ENCODE data around the gene ABL1.

ABL1 gene

DNA sequence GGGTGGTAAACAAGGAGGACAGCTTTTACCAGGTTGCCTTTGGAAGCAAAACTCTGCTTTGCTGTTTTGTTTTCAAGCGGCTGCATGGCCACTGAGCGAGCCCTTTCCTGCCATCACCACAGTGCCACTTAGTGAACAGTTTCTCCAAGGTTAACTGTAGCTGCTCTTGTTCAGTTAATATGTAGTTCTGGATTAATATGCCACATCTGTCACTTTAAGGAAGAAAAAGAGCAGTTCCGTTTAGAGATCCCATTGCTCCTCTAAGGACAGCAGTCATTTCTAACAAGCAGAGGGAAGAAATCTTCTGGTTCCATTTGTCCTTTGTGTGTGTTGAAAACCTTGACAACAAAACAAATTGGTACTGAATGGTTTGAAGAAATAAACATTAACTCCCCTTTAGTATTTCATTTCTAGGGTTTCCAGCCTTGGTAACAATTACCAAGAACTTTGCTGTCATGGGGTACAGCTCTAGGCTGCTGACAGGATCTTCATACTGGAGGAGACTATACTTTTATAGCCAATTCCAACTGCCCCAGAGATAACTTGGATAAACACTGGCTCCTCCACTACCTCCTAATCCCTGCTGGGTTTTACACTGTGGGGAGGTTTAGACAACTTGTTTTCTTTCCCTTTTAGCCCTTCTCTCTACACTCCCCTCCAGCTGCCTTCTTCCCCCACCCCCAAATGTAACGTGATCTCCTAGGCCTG, 10.3 kb upstream of the ABL1 start:
- no peak for DNase-seq (ENCODE audit: low read depth in 2 of 3, low spot score in 1 of 3)

DNA sequence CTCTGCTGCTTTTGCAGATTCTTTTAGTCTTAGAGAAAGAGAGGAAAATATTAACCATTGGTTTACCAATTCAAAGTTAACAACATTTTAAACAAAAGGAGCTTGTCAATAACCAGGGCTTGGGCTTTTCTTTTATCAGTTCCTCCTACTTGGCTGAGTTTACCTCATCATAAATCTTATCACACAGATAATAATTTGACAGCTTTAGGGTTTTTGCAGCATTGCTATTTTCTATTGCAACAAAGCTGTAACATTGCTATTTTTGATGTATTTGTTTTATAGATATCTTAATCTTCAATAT, 9.8 kb upstream of the ABL1 start:
- DNase-seq (ENCODE audit: low read depth in 2 of 3, low spot score in 1 of 3), result no peak

DNA sequence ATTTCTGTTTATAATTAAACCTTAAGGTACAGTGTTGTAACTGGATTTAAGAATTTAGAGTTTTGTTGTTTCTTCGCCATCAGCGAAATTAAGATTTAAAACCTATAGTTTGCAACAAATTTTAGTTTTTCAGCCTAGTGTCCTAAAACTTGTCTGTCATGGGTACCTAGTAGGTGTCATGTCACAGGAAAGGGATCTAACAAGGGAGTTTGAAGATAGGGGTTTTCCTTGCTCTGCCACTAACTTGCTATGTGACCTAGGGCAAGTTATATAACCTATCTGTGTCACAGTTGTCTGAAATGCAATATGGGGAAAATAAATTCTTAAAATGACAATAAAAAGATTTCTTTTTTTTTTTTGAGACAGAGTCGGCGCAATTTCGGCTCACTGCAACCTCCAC, 9.2 kb upstream of the ABL1 start:
- no peak for DNase-seq (ENCODE audit: low read depth in 2 of 3, low spot score in 1 of 3)

DNA sequence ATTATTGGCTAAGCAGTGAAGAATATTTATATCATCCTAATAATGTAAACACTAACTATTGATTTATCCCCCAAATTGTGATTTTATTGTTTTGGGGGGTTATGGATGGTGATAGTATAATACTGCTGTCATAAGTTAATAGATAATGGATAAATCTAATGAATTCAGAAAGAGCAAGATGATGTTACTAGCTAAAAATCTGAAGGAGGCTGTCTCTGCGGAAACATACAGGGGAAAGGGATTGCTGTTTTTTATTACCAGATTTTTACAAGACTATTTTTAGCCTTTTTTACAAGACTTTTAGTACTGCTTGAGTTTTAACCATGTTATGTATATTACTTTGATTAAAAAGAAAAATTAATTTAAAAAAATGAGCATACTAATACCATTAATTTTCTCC, 5.3 kb upstream of the ABL1 start:
- DNase-seq (ENCODE audit: low read depth in 2 of 3, low spot score in 1 of 3), result no peak

DNA sequence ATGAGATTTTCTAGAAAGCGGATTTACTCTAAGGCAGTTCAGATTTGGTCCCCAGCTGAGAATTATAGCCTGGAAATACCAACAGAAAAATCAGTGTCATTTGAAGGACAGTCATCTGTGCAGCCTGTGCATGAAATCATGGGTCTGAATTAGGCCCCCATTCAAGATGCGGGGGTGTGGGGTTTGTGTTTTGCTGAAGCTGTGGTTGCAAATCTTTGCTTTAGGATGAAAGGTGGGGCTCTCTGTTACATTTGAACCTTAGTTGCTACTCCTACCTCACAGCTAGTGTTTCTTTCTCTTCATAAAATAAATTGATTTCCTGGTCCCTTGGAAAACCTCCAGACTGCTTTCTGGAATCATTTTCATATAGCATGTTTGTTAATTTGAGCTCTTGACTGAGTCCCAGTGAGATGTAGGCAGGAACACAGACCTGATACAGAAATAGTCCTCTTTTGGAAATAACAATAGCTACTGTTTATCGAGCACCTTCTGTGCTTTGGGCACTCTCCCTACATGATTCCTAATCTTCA, 4.8 kb upstream of the ABL1 start:
- DNase-seq (ENCODE audit: low read depth in 2 of 3, low spot score in 1 of 3), result no peak

DNA sequence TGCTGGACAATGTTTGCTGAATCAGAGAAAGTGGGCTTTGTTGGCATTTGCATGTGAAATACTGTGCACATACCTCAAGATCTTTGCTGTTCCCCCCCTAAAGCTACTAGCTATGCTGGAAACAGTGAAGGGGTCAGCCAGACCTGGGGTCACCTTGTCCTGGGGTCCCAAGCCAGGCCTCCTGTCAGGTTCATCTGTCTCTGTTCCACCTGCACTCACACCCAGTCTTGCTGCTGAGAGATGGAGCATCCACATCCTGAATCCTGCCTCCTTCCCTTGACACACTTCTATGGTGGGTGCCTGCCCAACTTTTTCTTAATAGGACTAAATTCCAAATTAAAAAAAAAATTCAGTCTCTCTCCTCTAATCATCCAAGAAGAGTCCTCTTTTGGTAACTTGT, 4.0 kb upstream of the ABL1 start:
- no peak for DNase-seq (ENCODE audit: low read depth in 2 of 3, low spot score in 1 of 3)

DNA sequence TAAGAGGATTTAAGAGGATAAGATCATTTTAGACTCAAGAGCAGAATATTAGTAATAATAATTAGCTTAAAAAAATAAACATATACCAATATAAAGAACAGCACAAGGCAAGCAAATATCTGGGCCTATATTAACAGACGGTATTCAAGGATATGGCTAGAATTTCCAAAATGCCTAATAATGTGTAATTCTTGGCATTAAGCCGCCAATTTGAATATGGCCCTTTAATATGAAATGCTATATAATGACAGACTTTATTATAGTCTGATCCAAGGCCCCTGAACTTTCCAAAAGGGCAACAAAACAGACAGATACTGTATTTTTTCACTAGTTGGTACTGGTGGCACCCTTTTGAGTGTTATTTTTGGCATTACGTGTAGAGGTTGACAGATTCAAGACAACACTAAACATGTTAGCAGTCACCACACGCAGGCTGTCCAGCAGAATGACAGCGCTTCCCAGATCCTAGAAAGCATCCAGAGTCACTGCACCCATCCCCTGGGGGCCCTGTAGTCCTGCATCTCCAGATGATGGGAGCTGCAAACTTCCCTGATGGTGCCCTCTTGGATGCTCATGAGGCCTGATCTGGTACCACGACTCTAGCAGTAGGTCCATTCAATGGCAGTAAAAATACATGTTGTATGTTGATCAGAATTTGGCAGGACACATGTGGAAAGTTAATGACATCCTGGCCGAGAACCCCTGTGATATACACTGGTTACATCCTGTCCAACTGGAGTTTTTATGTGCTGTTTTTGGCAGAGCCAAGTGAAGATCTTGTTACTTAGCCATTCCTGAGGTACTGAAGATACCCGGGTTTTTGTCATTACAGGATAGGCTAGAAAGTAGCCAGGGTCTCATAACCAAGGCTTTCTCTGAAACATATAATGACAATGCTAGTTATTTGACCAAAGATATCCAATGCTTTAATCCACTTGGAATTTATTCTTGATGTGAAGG, 1.7 kb upstream of the ABL1 start:
- DNase-seq (ENCODE audit: low read depth in 2 of 3, low spot score in 1 of 3), result no peak

DNA sequence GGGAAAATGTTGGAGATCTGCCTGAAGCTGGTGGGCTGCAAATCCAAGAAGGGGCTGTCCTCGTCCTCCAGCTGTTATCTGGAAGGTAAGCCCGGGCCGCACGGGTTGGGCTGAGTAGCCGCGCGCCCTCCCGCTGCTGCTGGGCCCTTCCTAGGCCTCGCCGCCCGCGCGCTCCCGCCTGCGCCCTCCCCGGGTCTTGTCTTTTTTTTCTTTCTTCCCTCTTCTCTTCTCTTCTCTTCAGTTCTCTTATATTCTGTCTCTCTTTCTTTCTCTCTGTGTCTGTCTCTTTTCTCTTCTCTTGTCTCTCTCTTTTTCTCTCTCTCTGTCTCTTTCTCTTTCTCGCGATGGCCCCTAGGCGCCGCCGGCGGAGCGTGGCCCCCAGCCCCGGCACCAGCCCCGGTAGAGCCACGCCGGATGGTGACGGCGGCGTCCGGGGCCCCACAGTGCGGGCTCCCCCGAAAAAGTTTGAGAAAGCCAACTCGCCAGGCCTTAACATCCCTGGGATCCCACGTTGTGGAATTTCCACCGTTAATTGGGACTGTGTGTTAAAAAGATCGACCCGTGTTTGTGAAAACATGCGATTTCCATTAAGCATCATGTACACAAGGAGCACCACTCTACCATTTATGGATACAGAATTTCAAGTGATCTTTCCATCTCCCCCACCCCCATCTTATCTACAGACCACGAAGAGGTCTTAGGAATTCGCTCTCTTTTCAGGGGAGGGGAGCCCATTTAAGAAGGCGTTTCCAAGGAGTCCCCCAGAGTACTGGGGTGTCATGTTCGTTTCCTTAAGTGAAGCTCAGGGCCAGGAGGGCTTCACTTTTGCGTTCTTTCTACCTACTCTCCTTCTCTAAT, 616 bp downstream of the ABL1 start:
- DNase-seq (ENCODE audit: low read depth in 2 of 3, low spot score in 1 of 3), result peak; percentile 8 to 26 (median 12)

DNA sequence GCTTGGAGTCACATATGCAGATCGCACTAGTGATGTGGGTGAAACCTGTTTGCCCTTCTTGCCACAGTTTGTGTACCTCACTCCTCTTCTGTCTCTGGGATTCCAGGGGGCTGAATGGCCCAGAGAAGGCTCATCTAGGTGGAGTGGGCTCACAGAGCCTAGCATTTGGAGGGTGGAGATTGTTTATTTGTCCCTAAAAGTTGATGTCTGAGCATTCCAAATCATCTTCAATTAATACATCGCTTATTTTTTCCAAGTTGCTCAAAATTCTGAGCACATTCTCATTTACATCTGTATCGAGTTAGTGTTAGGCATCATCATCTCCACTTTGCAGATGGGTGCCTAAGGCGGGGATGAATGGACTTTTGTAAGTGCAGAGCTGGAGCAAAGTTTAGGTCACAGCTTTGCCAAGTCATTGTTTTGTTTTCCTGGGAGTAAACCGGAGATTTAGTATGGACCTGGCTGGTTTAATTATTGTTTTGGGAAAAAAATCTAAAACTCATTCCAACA, 2.0 kb downstream of the ABL1 start:
- no peak for DNase-seq (ENCODE audit: low read depth in 2 of 3, low spot score in 1 of 3)

DNA sequence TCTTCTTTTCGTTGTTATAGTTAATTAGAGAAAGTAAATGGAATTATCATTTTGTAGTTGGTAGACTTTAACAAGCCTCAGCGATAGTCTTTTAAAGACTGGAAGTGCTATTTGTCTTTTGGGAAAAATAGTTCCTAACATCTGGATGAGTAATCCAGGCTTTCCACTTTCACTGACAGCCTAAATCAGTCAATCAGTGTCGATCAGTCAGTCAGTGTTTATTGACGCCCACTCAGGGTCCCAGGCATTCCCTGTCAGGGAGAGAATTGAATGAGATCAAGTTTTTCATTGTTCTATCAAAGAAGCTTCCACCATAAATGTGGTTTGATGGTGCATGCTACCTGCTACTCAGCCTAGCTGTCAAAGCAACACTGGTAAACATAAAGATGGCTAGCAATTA, 2.6 kb downstream of the ABL1 start:
- DNase-seq (ENCODE audit: low read depth in 2 of 3, low spot score in 1 of 3), result no peak

DNA sequence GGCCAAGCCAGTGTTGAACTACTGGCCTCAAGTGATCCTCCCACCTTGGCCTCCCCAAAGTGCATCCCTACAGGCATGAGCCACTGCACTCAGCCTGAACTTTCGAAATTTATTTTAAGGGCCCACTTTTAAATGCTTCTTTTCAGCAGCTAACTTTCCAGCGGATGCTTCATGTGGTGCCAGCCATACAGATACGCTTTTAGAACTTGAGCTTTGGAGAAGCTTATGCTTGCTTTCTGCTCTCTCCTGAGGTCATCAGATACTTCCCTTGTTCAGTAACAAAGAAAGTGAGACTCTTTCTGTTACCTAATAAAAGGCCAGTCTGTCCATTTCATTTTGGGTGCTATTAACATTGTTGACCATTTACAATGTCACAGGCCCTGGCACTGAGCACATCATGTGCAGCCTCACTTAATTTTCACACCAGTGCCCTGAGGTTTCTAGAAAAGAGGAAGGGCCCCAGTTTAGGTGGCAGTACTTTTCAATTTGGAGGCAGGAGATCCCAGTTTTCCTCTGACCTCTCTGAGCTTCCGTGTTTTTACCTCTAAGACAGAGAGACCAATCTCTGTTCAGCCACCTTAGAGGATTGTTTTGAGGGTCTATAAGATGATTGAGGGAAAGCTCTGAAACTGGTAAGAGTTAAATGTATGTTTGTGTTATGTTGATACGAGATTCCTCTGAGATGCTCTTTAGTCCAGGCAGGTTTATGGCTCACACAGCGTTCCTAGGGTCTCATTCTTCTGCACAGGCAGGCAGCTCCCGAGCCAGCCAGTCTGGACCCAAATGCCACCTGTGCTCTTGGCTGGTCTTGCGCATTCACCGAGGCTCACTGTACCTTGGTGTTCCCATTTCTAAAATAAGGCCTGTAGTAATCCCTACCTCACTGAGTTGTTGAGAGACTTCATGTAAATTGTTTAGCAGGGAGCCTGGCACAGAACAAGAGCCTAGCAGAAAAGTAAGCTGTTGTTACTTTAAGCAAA, 4.4 kb downstream of the ABL1 start:
- no peak for DNase-seq (ENCODE audit: low read depth in 2 of 3, low spot score in 1 of 3)

DNA sequence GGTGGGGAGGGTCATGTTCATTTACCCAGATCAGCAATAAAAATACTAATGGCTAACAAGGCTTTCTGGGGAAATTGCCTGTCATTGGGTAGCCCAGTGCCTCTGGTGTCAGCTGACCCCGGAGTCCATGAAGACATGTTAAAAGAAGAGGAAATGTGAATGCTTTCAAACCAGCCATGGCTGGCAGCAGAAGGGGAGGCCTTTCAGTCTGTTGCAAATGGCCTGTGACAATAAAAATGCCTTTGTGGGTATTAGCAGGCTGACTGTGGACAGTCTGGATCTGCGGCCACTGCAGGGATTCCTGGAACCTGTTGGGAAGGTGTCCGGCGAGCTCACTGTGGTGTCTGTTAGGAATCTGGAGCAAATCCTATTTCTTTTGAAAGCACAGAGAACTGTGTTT, 7.5 kb downstream of the ABL1 start:
- DNase-seq (ENCODE audit: low read depth in 2 of 3, low spot score in 1 of 3), result no peak

DNA sequence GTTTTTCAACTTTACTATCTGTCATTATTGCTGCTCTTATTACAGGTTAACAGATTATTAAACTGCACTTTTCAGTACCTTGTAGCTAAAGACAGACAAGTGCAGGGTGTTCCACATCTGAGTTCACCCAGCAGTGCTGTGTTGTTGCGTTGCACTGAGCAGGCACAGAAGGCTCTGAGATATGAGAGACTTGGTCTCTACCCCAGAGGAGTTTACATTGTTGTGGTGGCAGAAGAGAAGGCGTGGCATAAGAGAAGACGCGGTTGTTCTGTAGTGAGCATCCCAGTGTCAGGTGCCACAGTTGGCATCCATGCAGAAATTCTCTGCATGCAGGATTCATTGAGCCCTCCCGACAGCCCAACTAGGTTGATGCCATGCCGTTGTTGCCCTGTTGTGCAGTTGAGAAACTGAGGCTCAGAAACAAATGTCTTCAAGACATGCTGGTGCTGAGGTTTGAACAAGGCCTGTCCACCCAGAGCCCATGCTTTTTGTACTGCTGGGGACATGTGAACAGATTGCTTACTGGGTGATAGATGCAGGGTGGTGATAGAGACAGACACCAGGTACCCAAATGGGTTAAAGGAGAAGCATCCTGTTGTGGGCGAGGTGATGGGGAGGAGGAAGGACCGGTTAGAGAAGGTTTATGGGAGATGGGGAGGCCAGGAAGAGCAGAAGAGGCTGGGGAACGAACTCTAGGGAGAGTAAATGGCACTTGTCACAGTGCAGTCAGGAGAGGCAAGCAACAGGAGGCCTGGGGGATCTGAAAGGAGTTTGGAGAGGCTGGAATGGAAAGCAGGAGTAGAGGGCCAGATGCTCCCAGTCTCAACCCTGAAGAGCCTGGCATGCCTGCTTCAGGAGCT, 8.2 kb downstream of the ABL1 start:
- DNase-seq (ENCODE audit: low read depth in 2 of 3, low spot score in 1 of 3), result no peak

DNA sequence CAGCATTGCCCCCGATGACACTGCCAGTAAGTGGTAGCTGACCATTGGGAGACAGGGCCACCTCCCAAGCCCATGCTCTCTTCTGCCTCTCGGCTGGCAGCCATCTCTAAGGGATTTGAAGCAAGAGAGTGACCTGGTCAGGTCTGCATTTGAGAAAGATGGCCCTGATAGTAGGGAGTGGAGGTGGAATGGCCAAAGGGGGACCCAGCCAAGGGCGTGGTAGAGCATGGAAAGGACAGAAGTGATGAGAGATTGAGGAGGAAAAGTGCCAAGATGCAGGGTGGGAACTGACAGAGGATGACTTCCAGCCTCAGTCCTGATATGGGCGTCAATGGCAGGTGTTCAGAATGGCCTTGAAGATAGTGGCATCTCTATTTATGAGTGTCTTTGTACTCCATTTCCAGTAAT, 9.0 kb downstream of the ABL1 start:
- DNase-seq (ENCODE audit: low read depth in 2 of 3, low spot score in 1 of 3), result no peak

DNA sequence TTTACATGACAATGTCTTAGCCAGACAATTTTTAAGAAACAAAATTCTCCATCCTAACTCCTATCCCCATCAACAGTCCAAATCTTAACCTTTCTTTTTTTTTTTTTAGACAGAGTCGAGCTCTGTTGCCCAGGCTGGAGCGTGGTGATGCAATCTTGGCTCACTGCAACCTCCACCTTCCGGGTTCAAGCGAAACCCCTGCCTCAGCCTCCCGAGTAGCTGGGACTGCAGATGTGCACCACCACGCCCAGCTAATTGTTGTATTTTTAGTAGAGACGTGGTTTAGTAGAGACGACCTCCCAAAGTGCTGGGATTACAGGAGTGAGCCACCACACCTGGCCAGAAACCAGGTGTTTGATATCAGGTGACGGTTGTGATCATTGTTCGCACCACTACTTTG, 10.2 kb downstream of the ABL1 start:
- no peak for DNase-seq (ENCODE audit: low read depth in 2 of 3, low spot score in 1 of 3)

DNA sequence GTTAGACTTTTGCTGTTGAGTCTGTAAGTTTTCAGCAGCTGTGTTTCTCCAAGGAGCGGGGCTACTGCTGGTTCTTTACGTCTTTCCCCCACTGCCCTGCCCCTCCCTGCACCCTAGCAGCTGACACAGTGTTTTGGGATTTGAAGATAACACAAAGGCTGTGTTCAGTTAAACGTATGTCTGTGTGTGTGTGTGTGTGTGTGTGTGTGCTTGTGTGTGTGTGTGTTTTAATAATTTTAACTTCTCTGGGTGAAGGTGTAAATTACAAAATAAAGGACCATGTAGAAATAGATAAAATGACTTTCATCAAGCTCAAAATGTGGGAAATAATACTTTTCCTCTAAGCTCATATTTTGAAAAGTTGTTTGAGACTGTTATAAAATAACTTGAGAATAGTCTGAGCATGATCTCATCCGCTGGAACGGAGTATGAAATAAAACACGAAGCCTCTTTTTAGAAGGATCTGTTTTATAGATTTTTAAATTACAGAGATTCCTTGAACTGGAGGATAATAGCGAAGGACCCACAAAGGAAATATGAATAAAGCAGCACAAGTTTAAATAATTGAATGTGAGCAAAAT, 10.9 kb downstream of the ABL1 start:
- DNase-seq (ENCODE audit: low read depth in 2 of 3, low spot score in 1 of 3), result no peak

DNA sequence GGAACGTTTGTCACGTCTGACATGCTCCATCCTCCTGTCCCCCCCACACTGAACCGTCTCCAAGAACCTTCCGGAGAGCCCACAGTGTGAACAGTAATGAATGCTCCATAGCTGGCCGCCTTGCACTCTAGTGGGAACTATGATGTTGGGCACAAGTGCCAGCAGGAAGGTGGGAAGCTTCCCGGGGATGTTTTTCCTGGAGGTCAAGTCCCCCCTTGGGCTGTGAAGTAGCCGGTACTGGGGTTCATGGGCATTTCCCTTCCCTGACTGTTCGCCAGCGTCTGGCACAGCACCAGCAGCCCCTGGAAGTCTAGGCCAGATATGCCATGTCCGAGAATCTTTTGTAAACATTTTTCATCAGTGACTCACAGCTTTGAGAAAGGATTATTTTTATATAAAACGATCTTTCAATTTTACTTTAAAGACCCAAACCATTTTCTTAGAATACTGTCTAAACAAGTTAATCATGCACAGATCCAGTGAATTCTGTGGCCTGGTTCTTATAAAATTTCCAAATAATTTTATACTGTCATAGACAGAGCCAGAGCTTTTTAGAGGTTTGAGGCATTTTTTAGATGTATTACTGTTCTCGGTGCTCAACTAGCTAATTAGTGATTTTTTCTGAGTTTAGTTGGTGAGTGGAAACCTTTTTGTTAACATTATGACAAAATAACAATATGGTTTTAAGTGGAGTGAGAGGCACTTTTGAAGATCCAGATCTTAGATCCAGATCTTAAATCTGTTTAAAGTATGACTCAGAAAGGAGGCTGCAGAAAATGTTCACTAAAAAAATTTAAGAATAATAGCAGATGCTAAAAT, 11.6 kb downstream of the ABL1 start:
- no peak for DNase-seq (ENCODE audit: low read depth in 2 of 3, low spot score in 1 of 3)
